ENCODE measurements around the gene PBRM1. TPM values are rescaled to one million over a fixed set of nuclear protein-coding genes. Genes with fewer than 3 reads are reported as not detected.
A peak's percentile ranks its signal among the peaks of the same experiment; 100 is the strongest.

PBRM1 gene
- total RNA-seq, 1 donor from 2014 or later = 67.1 TPM

GRCh38 chr3:52524752-52525679, 160.7 kb downstream of the PBRM1 start:
- Histone ChIP-seq H3K4me3 (no peak overlapping the region), H3K27me3 (no peaks in the 10 kb centered on the region), H3K4me1 (peaks cover 43% of the 10 kb centered on the region), H3K36me3 (peaks cover 19% of the 10 kb centered on the region), H3K9me3 (no peaks in the 10 kb centered on the region), H3K27ac (peak overlapping the region; percentile 81)
- peak; percentile 75 for DNase-seq
- ATAC-seq = peak; percentile 38
- intact Hi-C loops (cut with DNase I) = loop anchor here (10.0 kb wide), 1 partner anchor 50 kb away; no protein-coding TSS in a partner anchor
- no peak for TF ChIP-seq CTCF (IDR thresholded peaks at IDR 0.05)

DNA sequence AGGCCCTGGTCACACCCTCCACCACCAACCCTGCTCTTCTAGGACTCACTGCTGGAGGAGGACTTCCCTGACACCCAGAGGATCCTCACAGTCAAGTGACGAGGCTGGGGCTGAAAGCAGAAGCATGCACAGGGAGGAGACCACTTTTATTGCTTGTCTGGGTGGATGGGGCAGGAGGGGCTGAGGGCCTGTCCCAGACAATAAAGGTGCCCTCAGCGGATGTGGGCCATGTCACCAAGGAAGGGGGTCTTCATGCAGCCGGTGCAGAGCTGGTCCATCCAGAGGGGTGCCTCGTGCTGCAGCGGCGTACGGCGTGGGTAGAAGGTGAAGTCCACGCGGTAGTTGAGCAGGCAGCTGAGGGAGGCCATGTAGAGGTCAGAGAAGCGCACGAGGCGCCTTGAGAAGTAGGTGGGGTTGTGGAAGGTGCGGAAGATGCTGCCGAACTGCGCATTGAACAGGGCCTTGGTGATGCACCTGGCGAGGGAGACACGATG, 161.4 kb downstream of the PBRM1 start:
- no peak for TF ChIP-seq CTCF (IDR thresholded peaks at IDR 0.05)
- H3K27me3 ChIP-seq = no peaks in the 10 kb centered on the region
- peaks cover 26% of the 10 kb centered on the region for H3K36me3 ChIP-seq
- ATAC-seq (no peak), DNase-seq (no peak)
- H3K27ac ChIP-seq = peak overlapping the region; percentile 81
- no peaks in the 10 kb centered on the region for H3K9me3 ChIP-seq
- no peak overlapping the region for H3K4me3 ChIP-seq
- H3K4me1 ChIP-seq = peaks cover 36% of the 10 kb centered on the region
- intact Hi-C loops (cut with DNase I) = loop anchor here (10.0 kb wide), 1 partner anchor 50 kb away; no protein-coding TSS in a partner anchor

GRCh38 chr3:52523386-52524257, 162.1 kb downstream of the PBRM1 start:
- no peak for ATAC-seq
- Histone ChIP-seq H3K4me3 (no peak overlapping the region), H3K4me1 (peaks cover 36% of the 10 kb centered on the region), H3K27me3 (no peaks in the 10 kb centered on the region), H3K9me3 (no peaks in the 10 kb centered on the region), H3K27ac (no peak overlapping the region), H3K36me3 (peaks cover 28% of the 10 kb centered on the region)
- peak; percentile 61 for DNase-seq
- no peak for TF ChIP-seq CTCF (IDR thresholded peaks at IDR 0.05)
- intact Hi-C loops (cut with DNase I) = loop anchor here (10.0 kb wide), 1 partner anchor 49 kb away; no protein-coding TSS in a partner anchor

DNA sequence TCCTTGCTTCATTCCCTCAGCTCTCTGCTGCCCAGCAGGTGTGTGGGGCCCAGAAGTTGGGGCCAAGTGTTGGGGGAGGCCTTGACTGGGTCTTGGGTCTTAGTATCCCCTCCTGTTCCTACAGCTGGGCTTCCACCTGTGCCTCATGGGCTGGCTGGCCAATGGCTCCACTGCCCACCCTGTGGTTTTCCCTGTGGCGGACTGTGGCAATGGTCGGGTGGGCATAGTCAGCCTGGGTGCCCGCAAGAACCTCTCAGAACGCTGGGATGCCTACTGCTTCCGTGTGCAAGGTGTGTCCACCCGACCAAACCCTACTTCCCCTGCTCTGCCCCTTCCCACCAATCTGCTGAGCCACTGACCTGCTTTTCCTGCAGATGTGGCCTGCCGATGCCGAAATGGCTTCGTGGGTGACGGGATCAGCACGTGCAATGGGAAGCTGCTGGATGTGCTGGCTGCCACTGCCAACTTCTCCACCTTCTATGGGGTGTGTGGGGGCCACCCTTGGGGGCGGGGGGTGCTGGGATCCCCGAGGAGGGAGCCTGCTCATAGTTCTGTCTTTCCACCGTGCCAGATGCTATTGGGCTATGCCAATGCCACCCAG, 163.0 kb downstream of the PBRM1 start:
- DNase-seq (peak; percentile 52), ATAC-seq (no peak)
- Histone ChIP-seq H3K4me3 (no peak overlapping the region), H3K27ac (no peak overlapping the region), H3K4me1 (peaks cover 34% of the 10 kb centered on the region), H3K27me3 (no peaks in the 10 kb centered on the region), H3K36me3 (peaks cover 24% of the 10 kb centered on the region), H3K9me3 (no peaks in the 10 kb centered on the region)
- no peak for TF ChIP-seq CTCF (IDR thresholded peaks at IDR 0.05)
- intact Hi-C loops (cut with DNase I) = loop anchor here (10.0 kb wide), 1 partner anchor 48 kb away; no protein-coding TSS in a partner anchor

Measured in upper lobe of right lung (tissue), 1 donor.